K562 (cell line): Measurements from ENCODE around the gene SLC26A11. TPM values are rescaled to one million over a fixed set of nuclear protein-coding genes. Genes with fewer than 3 reads are reported as not detected.

ENCODE experiments used
- ATAC-seq: fragments of 200-7000 bp; cut with Tn5 transposase; 3 replicates; pipeline ENCODE4 v1.9.1; 2020; ENCODE audit warnings: moderate library complexity
- BruUV-seq: library from RNA; stranded (reverse); fragments of 400-500 nt; replicated peaks from 2 replicates; lab custom pipeline; 2021; lab: Mats Ljungman, UMichigan
- CTCF ChIA-PET: fragments of 300-600 bp; formaldehyde crosslinking; extraction: SDS; loops from one replicate; lab custom pipeline; 2021; ENCODE audit warnings: low intra/inter-chr PET ratio; lab: Yijun Ruan, JAX
- POLR2A ChIA-PET: fragments of 300-600, 350-650 bp; sonication (Branson Sonifier 250); formaldehyde crosslinking; extraction: SDS; loops from one replicate; lab custom pipeline; 2021; ENCODE audit warnings: antibody characterized with exemption, inconsistent platforms; lab: Yijun Ruan, JAX
- DNase-seq, 4 experiments: peaks; one replicate each; pipeline versions ENCODE4 v3.0.0 to v3.0.0-alpha.2; 2011 to 2018; ENCODE audit warnings: low spot score in 3 of 4, mixed read lengths in 3 of 4; ENCODE audit errors: extremely low read depth in 1 of 4
- FAIRE-seq: peaks from 2 replicates; lab custom pipeline; 2011; peaks lifted over from hg19 to GRCh38; lab: Jason Lieb, UNC
- H2AFZ ChIP-seq: 2 replicates; pipeline ENCODE4 v1.6.0; 2011; ENCODE audit warnings: low read depth, low read length, control low read depth, inconsistent platforms
- H3K27ac ChIP-seq: fragments of 200-600 bp; 3 replicates; pipeline ENCODE4 v1.8.0; 2011; ENCODE audit warnings: low read depth, mild to moderate bottlenecking, control low read depth, inconsistent platforms, low read length, moderate library complexity, mixed read lengths; ENCODE audit errors: extremely low read depth
- H3K27me3 ChIP-seq, 2 experiments: fragments of 300-600 bp in 1 of 2; 2 replicates in 1 of 2; 3 replicates in 1 of 2; pipeline versions ENCODE4 v1.6.0 to v1.8.0; 2011; ENCODE audit warnings: inconsistent platforms in 2 of 2, low read length in 2 of 2, mild to moderate bottlenecking in 1 of 2, mixed read lengths in 1 of 2, moderate library complexity in 1 of 2; ENCODE audit not compliant: control insufficient read depth in 2 of 2, insufficient read depth in 2 of 2
- H3K36me3 ChIP-seq: fragments of 300-600 bp; 3 replicates; pipeline ENCODE4 v1.8.0; 2011; ENCODE audit warnings: mild to moderate bottlenecking, low read length, inconsistent platforms; ENCODE audit not compliant: control insufficient read depth, insufficient read depth
- H3K4me1 ChIP-seq, 2 experiments: fragments of 200-600 bp in 1 of 2; replicated peaks in 1 of 2; 2 replicates in 1 of 2; 3 replicates in 1 of 2; pipeline versions ENCODE4 v1.5.1 to v1.8.0; 2011; ENCODE audit warnings: inconsistent platforms in 2 of 2, low read length in 2 of 2, mild to moderate bottlenecking in 1 of 2, mixed read lengths in 1 of 2, moderate library complexity in 1 of 2; ENCODE audit not compliant: control insufficient read depth in 2 of 2, insufficient read depth in 2 of 2
- H3K4me2 ChIP-seq: 2 replicates; pipeline ENCODE4 v1.6.1; 2011; ENCODE audit warnings: low read length, control low read depth, inconsistent platforms, mixed read lengths; ENCODE audit not compliant: insufficient read depth
- H3K4me3 ChIP-seq: fragments of 200-600 bp; sonication (generic), shearing (Covaris generic); 2 replicates; pipeline ENCODE4 v1.5.1; 2016; ENCODE audit warnings: control low read depth, inconsistent platforms
- H3K79me2 ChIP-seq: fragments of 200-600 bp; 3 replicates; pipeline ENCODE4 v1.8.0; 2011; ENCODE audit warnings: low read length, inconsistent platforms; ENCODE audit not compliant: control insufficient read depth, insufficient read depth
- H3K9ac ChIP-seq, 2 experiments: 2 replicates each; pipeline versions ENCODE4 v1.6.0 to v1.6.1; 2011; ENCODE audit warnings: low read depth in 2 of 2, low read length in 2 of 2, control low read depth in 1 of 2, inconsistent platforms in 1 of 2, mild to moderate bottlenecking in 1 of 2, mixed read lengths in 1 of 2; ENCODE audit not compliant: insufficient read depth in 1 of 2
- H3K9me1 ChIP-seq: one replicate; pipeline ENCODE4 v1.6.0; 2011; ENCODE audit warnings: inconsistent platforms, mild to moderate bottlenecking, low read length, moderate library complexity; ENCODE audit not compliant: control insufficient read depth, insufficient read depth
- H3K9me3 ChIP-seq: replicated peaks from 2 replicates; pipeline ENCODE4 v1.5.1; 2011; ENCODE audit warnings: low read depth, low read length, inconsistent platforms; ENCODE audit not compliant: control insufficient read depth, insufficient read depth
- H4K20me1 ChIP-seq: replicated peaks from 2 replicates; pipeline ENCODE4 v1.6.1; 2011; ENCODE audit warnings: low read length, inconsistent platforms, mixed read lengths; ENCODE audit not compliant: control insufficient read depth, insufficient read depth
- CAMTA2 ChIP-seq: fragments of 250-450 bp; sonication (Bioruptor Pico); conservative IDR thresholded peaks from 2 replicates; pipeline ENCODE4 v1.5.1; 2022
- CBX5 ChIP-seq: IDR thresholded peaks from 2 replicates; pipeline ENCODE4 v1.6.1; 2014; ENCODE audit warnings: low read depth, borderline replicate concordance
- CHCHD3 ChIP-seq: fragments of 250-450 bp; sonication (Bioruptor Pico); IDR thresholded peaks from 2 replicates; pipeline ENCODE4 v2.1.2; 2022; ENCODE audit warnings: mild to moderate bottlenecking
- HBP1 ChIP-seq: fragments of 450-650 bp; formaldehyde crosslinking; IDR thresholded peaks from 2 replicates; pipeline ENCODE4 v1.4.0; 2022; ENCODE audit warnings: missing genetic modification characterization
- MECOM ChIP-seq: fragments of 250-450 bp; sonication (Bioruptor Pico); IDR thresholded peaks from 2 replicates; pipeline ENCODE4 v1.8.0; 2022; ENCODE audit warnings: inconsistent platforms
- PURB ChIP-seq: sonication (generic); formaldehyde crosslinking; IDR thresholded peaks from 2 replicates; pipeline ENCODE4 v1.9.0; 2021; ENCODE audit warnings: low read depth, mild to moderate bottlenecking, missing genetic modification reagents
- SNRNP70 ChIP-seq: fragments of 200-400 bp; formaldehyde crosslinking; optimal IDR thresholded peaks from 2 replicates; pipeline ENCODE3; 2017; ENCODE audit warnings: low read depth, low read length
- TBP ChIP-seq: optimal IDR thresholded peaks from 2 replicates; pipeline ENCODE3; 2011; ENCODE audit warnings: low read depth, low read length, improper control_type of control experiment
- WGBS: fragments of 100-300 bp; shearing (Covaris generic); methylation state at CpG from one replicate; pipeline ENCODE4 v1.1.6; 2016; ENCODE audit warnings: low coverage, mixed read lengths; ENCODE audit not compliant: insufficient coverage; ENCODE audit errors: missing lambda C conversion rate; 5-methylcytosine and 5-hydroxymethylcytosine counted together
- in situ Hi-C: fragments of 300-500 bp; cut with MboI; formaldehyde crosslinking; loops from 4 replicates; pipeline ENCODE4 v1.15.0; 2018; ENCODE audit warnings: inconsistent platforms, mixed read lengths
- intact Hi-C: fragments of 100-400 bp; cut with micrococcal nuclease; formaldehyde crosslinking; loops from 2 replicates; pipeline ENCODE4 v1.14.2; 2022
- polyA plus RNA-seq, 8 experiments: library from polyadenylated mRNA; depleted of rRNA in 4 of 8; stranded (reverse) in 5 of 8; unstranded in 3 of 8; fragments of >200 nt; fragmentation: Nextera tagmentation in 2 of 8; fragmentation: Illumina TruSeq in 1 of 8; extraction: Ambion mirVana in 2 of 8; extraction: Trizol in 1 of 8; gene quantifications; 2 replicates each; pipeline versions ENCODE4 v1.2.1 to v1.2.3, GENCODE V29; 2011 to 2014; ENCODE audit warnings: inconsistent platforms in 1 of 8, missing spikeins in 1 of 8
- total RNA-seq, 7 experiments: library from RNA; depleted of rRNA in 6 of 7; stranded (reverse); fragments of >200 nt in 6 of 7; fragmentation: Illumina TruSeq in 2 of 7; extraction: Trizol in 2 of 7; gene quantifications; 2 replicates each; pipeline versions ENCODE4 v1.2.1 to v1.2.3, GENCODE V29; 2011 to 2021; ENCODE audit warnings: low replicate concordance in 1 of 7
- TF ChIP-seq, protein P1 (sequence below): fragments of 450-650 bp; IDR thresholded peaks from one replicate; pipeline ENCODE4 v1.6.1; 2018; ENCODE audit warnings: mild to moderate bottlenecking, moderate library complexity; ENCODE audit not compliant: partially characterized antibody
- TF ChIP-seq, protein P2 (sequence below): fragments of 150-350 bp; IDR thresholded peaks from 2 replicates; pipeline ENCODE4 v1.6.1; 2014; ENCODE audit warnings: low read depth, mild to moderate bottlenecking, low read length, borderline replicate concordance
- TF ChIP-seq, protein P3 (sequence below): fragments of 200-800 bp; sonication (Bioruptor generic); IDR thresholded peaks from 2 replicates; pipeline ENCODE4 v1.6.1; 2016; ENCODE audit warnings: missing genetic modification characterization, missing compliant biosample characterization

Gene SLC26A11
- total and polyA plus RNA-seq, 9 of the 15 experiments (the other 6 are each of a cell fraction or from before 2014, with no cell fraction given): 0.06 to 3.1 (median 1.2) TPM; not detected in 1

GRCh38 chr17:80184423-80184714, 35.9 kb upstream of the SLC26A11 start:
- no peak overlapping the region for H3K4me2 ChIP-seq
- DNase-seq (no peak), FAIRE-seq (no peak), ATAC-seq (no peak)
- WGBS: 6% methylated on average over 9 of the region's 10 CpGs
- no peak overlapping the region for H3K4me3 ChIP-seq
- BruUV-seq: no TSS peak
- no peak overlapping the region for H2AFZ ChIP-seq
- CTCF ChIA-PET: no interaction called here
- no peak overlapping the region for H3K27ac ChIP-seq
- H3K9me1 ChIP-seq: no peaks in the 10 kb centered on the region
- H4K20me1 ChIP-seq: no peaks in the 10 kb centered on the region; the same call in 1 of the 2 replicates
- H3K9ac ChIP-seq: no peak overlapping the region
- peaks cover 75 to 94% of the 10 kb centered on the region in 2 experiments for H3K27me3 ChIP-seq
- H3K4me1 ChIP-seq: peaks cover 0 to 24% of the 10 kb centered on the region in 2 experiments; a peak in 3 of 5 replicates
- no peaks in the 10 kb centered on the region for H3K79me2 ChIP-seq
- in situ Hi-C loops (no loop called here), intact Hi-C loops (loop anchor here (10.0 kb wide), 1 partner anchor 80 kb away; the partner anchor contains the start of gene GAA)
- no peaks in the 10 kb centered on the region for H3K36me3 ChIP-seq
- POLR2A ChIA-PET: interaction anchor here (0.5 to 1.1 kb wide), 5 partner anchors 11 to 134 kb away, joined by 3 to 6 read pairs (median 3); no protein-coding TSS in a partner anchor
- H3K9me3 ChIP-seq: no peaks in the 10 kb centered on the region; the same call in 1 of the 2 replicates
- TF ChIP-seq, protein P1, sequence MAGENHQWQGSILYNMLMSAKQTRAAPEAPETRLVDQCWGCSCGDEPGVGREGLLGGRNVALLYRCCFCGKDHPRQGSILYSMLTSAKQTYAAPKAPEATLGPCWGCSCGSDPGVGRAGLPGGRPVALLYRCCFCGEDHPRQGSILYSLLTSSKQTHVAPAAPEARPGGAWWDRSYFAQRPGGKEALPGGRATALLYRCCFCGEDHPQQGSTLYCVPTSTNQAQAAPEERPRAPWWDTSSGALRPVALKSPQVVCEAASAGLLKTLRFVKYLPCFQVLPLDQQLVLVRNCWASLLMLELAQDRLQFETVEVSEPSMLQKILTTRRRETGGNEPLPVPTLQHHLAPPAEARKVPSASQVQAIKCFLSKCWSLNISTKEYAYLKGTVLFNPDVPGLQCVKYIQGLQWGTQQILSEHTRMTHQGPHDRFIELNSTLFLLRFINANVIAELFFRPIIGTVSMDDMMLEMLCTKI: no peak
- TF ChIP-seq HBP1 (CRISPR knock-in tag): no peak
- no peak for TF ChIP-seq MECOM (CRISPR knock-in tag)
- TF ChIP-seq CBX5: no peak
- TF ChIP-seq, protein P2, sequence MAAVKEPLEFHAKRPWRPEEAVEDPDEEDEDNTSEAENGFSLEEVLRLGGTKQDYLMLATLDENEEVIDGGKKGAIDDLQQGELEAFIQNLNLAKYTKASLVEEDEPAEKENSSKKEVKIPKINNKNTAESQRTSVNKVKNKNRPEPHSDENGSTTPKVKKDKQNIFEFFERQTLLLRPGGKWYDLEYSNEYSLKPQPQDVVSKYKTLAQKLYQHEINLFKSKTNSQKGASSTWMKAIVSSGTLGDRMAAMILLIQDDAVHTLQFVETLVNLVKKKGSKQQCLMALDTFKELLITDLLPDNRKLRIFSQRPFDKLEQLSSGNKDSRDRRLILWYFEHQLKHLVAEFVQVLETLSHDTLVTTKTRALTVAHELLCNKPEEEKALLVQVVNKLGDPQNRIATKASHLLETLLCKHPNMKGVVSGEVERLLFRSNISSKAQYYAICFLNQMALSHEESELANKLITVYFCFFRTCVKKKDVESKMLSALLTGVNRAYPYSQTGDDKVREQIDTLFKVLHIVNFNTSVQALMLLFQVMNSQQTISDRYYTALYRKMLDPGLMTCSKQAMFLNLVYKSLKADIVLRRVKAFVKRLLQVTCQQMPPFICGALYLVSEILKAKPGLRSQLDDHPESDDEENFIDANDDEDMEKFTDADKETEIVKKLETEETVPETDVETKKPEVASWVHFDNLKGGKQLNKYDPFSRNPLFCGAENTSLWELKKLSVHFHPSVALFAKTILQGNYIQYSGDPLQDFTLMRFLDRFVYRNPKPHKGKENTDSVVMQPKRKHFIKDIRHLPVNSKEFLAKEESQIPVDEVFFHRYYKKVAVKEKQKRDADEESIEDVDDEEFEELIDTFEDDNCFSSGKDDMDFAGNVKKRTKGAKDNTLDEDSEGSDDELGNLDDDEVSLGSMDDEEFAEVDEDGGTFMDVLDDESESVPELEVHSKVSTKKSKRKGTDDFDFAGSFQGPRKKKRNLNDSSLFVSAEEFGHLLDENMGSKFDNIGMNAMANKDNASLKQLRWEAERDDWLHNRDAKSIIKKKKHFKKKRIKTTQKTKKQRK: no peak
- no peak for TF ChIP-seq PURB (CRISPR knock-in tag)
- no peak for TF ChIP-seq SNRNP70
- TF ChIP-seq CAMTA2 (CRISPR knock-in tag): no peak
- no peak for TF ChIP-seq TBP
- TF ChIP-seq, protein P3, sequence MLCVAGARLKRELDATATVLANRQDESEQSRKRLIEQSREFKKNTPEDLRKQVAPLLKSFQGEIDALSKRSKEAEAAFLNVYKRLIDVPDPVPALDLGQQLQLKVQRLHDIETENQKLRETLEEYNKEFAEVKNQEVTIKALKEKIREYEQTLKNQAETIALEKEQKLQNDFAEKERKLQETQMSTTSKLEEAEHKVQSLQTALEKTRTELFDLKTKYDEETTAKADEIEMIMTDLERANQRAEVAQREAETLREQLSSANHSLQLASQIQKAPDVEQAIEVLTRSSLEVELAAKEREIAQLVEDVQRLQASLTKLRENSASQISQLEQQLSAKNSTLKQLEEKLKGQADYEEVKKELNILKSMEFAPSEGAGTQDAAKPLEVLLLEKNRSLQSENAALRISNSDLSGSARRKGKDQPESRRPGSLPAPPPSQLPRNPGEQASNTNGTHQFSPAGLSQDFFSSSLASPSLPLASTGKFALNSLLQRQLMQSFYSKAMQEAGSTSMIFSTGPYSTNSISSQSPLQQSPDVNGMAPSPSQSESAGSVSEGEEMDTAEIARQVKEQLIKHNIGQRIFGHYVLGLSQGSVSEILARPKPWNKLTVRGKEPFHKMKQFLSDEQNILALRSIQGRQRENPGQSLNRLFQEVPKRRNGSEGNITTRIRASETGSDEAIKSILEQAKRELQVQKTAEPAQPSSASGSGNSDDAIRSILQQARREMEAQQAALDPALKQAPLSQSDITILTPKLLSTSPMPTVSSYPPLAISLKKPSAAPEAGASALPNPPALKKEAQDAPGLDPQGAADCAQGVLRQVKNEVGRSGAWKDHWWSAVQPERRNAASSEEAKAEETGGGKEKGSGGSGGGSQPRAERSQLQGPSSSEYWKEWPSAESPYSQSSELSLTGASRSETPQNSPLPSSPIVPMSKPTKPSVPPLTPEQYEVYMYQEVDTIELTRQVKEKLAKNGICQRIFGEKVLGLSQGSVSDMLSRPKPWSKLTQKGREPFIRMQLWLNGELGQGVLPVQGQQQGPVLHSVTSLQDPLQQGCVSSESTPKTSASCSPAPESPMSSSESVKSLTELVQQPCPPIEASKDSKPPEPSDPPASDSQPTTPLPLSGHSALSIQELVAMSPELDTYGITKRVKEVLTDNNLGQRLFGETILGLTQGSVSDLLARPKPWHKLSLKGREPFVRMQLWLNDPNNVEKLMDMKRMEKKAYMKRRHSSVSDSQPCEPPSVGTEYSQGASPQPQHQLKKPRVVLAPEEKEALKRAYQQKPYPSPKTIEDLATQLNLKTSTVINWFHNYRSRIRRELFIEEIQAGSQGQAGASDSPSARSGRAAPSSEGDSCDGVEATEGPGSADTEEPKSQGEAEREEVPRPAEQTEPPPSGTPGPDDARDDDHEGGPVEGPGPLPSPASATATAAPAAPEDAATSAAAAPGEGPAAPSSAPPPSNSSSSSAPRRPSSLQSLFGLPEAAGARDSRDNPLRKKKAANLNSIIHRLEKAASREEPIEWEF (CRISPR knock-in tag): no peak
- TF ChIP-seq CHCHD3 (CRISPR knock-in tag): no peak
